ENCODE results near the gene PSME3IP1.
A peak's percentile ranks its signal among the peaks of the same experiment; 100 is the strongest.
"Not testable (repeated sequence)": the region's sequence is repeated elsewhere in the genome, so short reads cannot be mapped to it uniquely, and the experiment has no call there.

PSME3IP1 gene

GRCh38 chr16:57185945-57186871 lies at the start of gene PSME3IP1, which contains the start of gene RSPRY1:
PSME3IP1 (minus strand) TSS chr16:57186039; CDS start chr16:57173854, 12,185 bp downstream.
RSPRY1 (plus strand) TSS chr16:57186329; CDS start chr16:57204659, 18,330 bp downstream.
- peak; percentile 99 for DNase-seq (ENCODE audit: low read depth)

- no peak for DNase-seq (ENCODE audit: low read depth)
Measured at GRCh38 chr16:57235128-57236021, 49.5 kb upstream of the PSME3IP1 start.

GRCh38 chr16:57234707-57235092 lies 48.9 kb upstream of the PSME3IP1 start:
- DNase-seq (ENCODE audit: low read depth) = no peak

GRCh38 chr16:57233944-57234706 lies 48.3 kb upstream of the PSME3IP1 start:
- no peak for DNase-seq (ENCODE audit: low read depth)

GRCh38 chr16:57231821-57232350 lies 46.0 kb upstream of the PSME3IP1 start:
- DNase-seq (ENCODE audit: low read depth) = no peak

GRCh38 chr16:57229079-57229478 lies 43.2 kb upstream of the PSME3IP1 start:
- DNase-seq (ENCODE audit: low read depth) = no peak

- DNase-seq (ENCODE audit: low read depth) = no peak
Measured at GRCh38 chr16:57226701-57227621, 41.1 kb upstream of the PSME3IP1 start.

- no peak for DNase-seq (ENCODE audit: low read depth)
Measured at GRCh38 chr16:57225978-57226377, 40.1 kb upstream of the PSME3IP1 start.

GRCh38 chr16:57224651-57225335 lies 39.0 kb upstream of the PSME3IP1 start:
- DNase-seq (ENCODE audit: low read depth) = no peak

GRCh38 chr16:57223057-57223456 lies 37.2 kb upstream of the PSME3IP1 start:
- no peak for DNase-seq (ENCODE audit: low read depth)

GRCh38 chr16:57216968-57217367 lies 31.1 kb upstream of the PSME3IP1 start:
- no peak for DNase-seq (ENCODE audit: low read depth)

GRCh38 chr16:57213462-57213861 lies 27.6 kb upstream of the PSME3IP1 start:
- DNase-seq (ENCODE audit: low read depth) = no peak

- no peak for DNase-seq (ENCODE audit: low read depth)
Measured at GRCh38 chr16:57209780-57210179, 23.9 kb upstream of the PSME3IP1 start.

- DNase-seq (ENCODE audit: low read depth) = no peak
Measured at GRCh38 chr16:57208926-57209325, 23.1 kb upstream of the PSME3IP1 start.

- no peak for DNase-seq (ENCODE audit: low read depth)
Measured at GRCh38 chr16:57204675-57205074, 18.8 kb upstream of the PSME3IP1 start.

GRCh38 chr16:57203451-57203850 lies 17.6 kb upstream of the PSME3IP1 start:
- no peak for DNase-seq (ENCODE audit: low read depth)

GRCh38 chr16:57202095-57202886 lies 16.5 kb upstream of the PSME3IP1 start:
- DNase-seq (ENCODE audit: low read depth) = no peak

GRCh38 chr16:57200926-57201325 lies 15.1 kb upstream of the PSME3IP1 start:
- DNase-seq (ENCODE audit: low read depth) = not testable (repeated sequence)

GRCh38 chr16:57200321-57200720 lies 14.5 kb upstream of the PSME3IP1 start:
- not testable (repeated sequence) for DNase-seq (ENCODE audit: low read depth)

Data from activated gamma-delta T cell treated with anti-CD3 and anti-CD28 coated beads, Interleukin-2, amount 50 U/mL, for 16 hours (primary cell).